B cell (primary cell): ENCODE data around the gene HTR3C. TPM values are rescaled to one million over a fixed set of nuclear protein-coding genes. Genes with fewer than 3 reads are reported as not detected.

Experiments used
- ATAC-seq: fragments of 200-7000 bp; cut with Tn5 transposase; one replicate; pipeline ENCODE4 v1.10.0; 2021; ENCODE audit warnings: low read depth, mild to moderate bottlenecking, moderate number of reproducible peaks, moderate library complexity
- CTCF ChIA-PET: fragments of 350-600 bp; sonication (Branson Sonifier 250); formaldehyde crosslinking; loops from one replicate; lab custom pipeline; 2021; ENCODE audit warnings: antibody characterized with exemption, inconsistent platforms; lab: Charles Lee
- POLR2A ChIA-PET: fragments of 350-600 bp; sonication (Branson Sonifier 250); formaldehyde crosslinking; loops from one replicate; lab custom pipeline; 2021; ENCODE audit warnings: antibody characterized with exemption; lab: Charles Lee
- DNase-seq: peaks from one replicate; pipeline ENCODE4 v3.0.0; 2013
- H2AFZ ChIP-seq: 2 replicates; pipeline ENCODE4 v1.6.1; 2012; ENCODE audit warnings: mild to moderate bottlenecking, low read depth, low read length; ENCODE audit not compliant: insufficient read depth, poor library complexity, severe bottlenecking
- H3K27ac ChIP-seq, 2 donors: 1 replicate in 1 of 2; 2 replicates in 1 of 2; pipeline ENCODE4 v1.5.1; 2012 to 2013; ENCODE audit warnings: low read length in 2 of 2, mild to moderate bottlenecking in 2 of 2, moderate library complexity in 1 of 2
- H3K27me3 ChIP-seq, 4 experiments: fragments of 200-600 bp in 1 of 4; sonication (generic) in 1 of 4; replicated peaks in 1 of 4; 1 replicate in 2 of 4; 2 replicates in 2 of 4; pipeline versions ENCODE4 v1.6.1 to v1.7.0; 2013 to 2016; ENCODE audit warnings: low read length in 3 of 4, mild to moderate bottlenecking in 2 of 4, mixed read lengths in 1 of 4, moderate library complexity in 1 of 4; ENCODE audit not compliant: insufficient read depth in 4 of 4, control insufficient read depth in 3 of 4; ENCODE audit errors: control extremely low read depth in 1 of 4
- H3K36me3 ChIP-seq, 2 experiments: replicated peaks in 1 of 2; 1 replicate in 1 of 2; 2 replicates in 1 of 2; pipeline versions ENCODE4 v1.6.1 to v1.7.1; 2013; ENCODE audit warnings: low read length in 1 of 2; ENCODE audit not compliant: insufficient read depth in 2 of 2, control insufficient read depth in 1 of 2; ENCODE audit errors: control extremely low read depth in 1 of 2, extremely low read depth in 1 of 2
- H3K4me1 ChIP-seq, 2 donors: fragments of 200-600 bp in 1 of 2; sonication (generic) in 1 of 2; 1 replicate in 1 of 2; 2 replicates in 1 of 2; pipeline versions ENCODE4 v1.5.1 to v1.6.1; 2013 to 2017; ENCODE audit warnings: low read length in 2 of 2; ENCODE audit not compliant: control insufficient read depth in 2 of 2, insufficient read depth in 2 of 2
- H3K4me2 ChIP-seq: replicated peaks from 2 replicates; pipeline ENCODE3; 2012; ENCODE audit warnings: mild to moderate bottlenecking, low read depth, low read length; ENCODE audit not compliant: poor library complexity, severe bottlenecking
- H3K4me3 ChIP-seq, 5 experiments: fragments of 200-600 bp in 1 of 5; sonication (generic) in 1 of 5; 1 replicate in 3 of 5; 2 replicates in 2 of 5; pipeline versions ENCODE4 v1.5.1 to v1.7.0; 2011 to 2016; ENCODE audit warnings: low read length in 4 of 5, mild to moderate bottlenecking in 4 of 5, low read depth in 2 of 5, control low read depth in 1 of 5, moderate library complexity in 1 of 5; ENCODE audit not compliant: insufficient read depth in 1 of 5; ENCODE audit errors: control extremely low read depth in 1 of 5, extremely low read depth in 1 of 5
- H3K79me2 ChIP-seq: fragments of 200-600 bp; sonication (generic); one replicate; pipeline ENCODE4 v1.6.0; 2016; ENCODE audit warnings: low read length; ENCODE audit not compliant: control insufficient read depth, insufficient read depth
- H3K9ac ChIP-seq: fragments of 200-600 bp; sonication (generic); 2 replicates; pipeline ENCODE4 v1.6.1; 2017; ENCODE audit warnings: mild to moderate bottlenecking, low read length, moderate library complexity
- H3K9me3 ChIP-seq, 3 donors: one replicate each; pipeline versions ENCODE4 v1.6.1 to v1.7.1; 2013; ENCODE audit warnings: low read length in 2 of 3; ENCODE audit not compliant: control insufficient read depth in 2 of 3, insufficient read depth in 1 of 3; ENCODE audit errors: control extremely low read depth in 1 of 3
- H4K20me1 ChIP-seq: 2 replicates; pipeline ENCODE4 v1.6.0; 2012; ENCODE audit warnings: mild to moderate bottlenecking, low read length; ENCODE audit not compliant: insufficient read depth, control insufficient read depth, poor library complexity, severe bottlenecking
- H3K27ac Mint-ChIP-seq: one replicate; pipeline ENCODE4 v1.8.0; 2021; ENCODE audit warnings: mixed read lengths
- H3K27me3 Mint-ChIP-seq: one replicate; pipeline ENCODE4 v1.8.0; 2021; ENCODE audit warnings: mixed read lengths
- H3K4me1 Mint-ChIP-seq: one replicate; pipeline ENCODE4 v1.8.0; 2021; ENCODE audit warnings: mixed read lengths
- H3K4me3 Mint-ChIP-seq: one replicate; pipeline ENCODE4 v1.8.0; 2021; ENCODE audit warnings: mixed read lengths
- H3K9me3 Mint-ChIP-seq: one replicate; pipeline ENCODE4 v1.8.0; 2022; ENCODE audit warnings: mixed read lengths; ENCODE audit not compliant: insufficient read depth
- CTCF ChIP-seq: fragments of 200-600 bp; IDR thresholded peaks from one replicate; pipeline ENCODE4 v1.8.0; 2022; ENCODE audit warnings: antibody characterized with exemption, mild to moderate bottlenecking
- EZH2 ChIP-seq: IDR thresholded peaks from 2 replicates; pipeline ENCODE4 v1.6.1; 2012; ENCODE audit warnings: borderline replicate concordance, low read depth, mild to moderate bottlenecking, moderate library complexity, low read length; ENCODE audit not compliant: insufficient read depth, poor library complexity, severe bottlenecking
- WGBS: methylation state at CpG from one replicate; pipeline ENCODE4 v1.1.5; 2013; ENCODE audit warnings: missing lambda C conversion rate; ENCODE audit not compliant: insufficient coverage; 5-methylcytosine and 5-hydroxymethylcytosine counted together
- intact Hi-C: fragments of 100-400 bp; cut with micrococcal nuclease; formaldehyde crosslinking; loops from one replicate; pipeline ENCODE4 v1.10.0; 2022
- polyA minus RNA-seq: library from RNA; depleted of rRNA, polyadenylated mRNA; stranded (reverse); fragments of >200 nt; gene quantifications from 2 replicates; pipeline ENCODE4 v1.2.3, GENCODE V29; 2012
- polyA plus RNA-seq: library from polyadenylated mRNA; depleted of rRNA; stranded (reverse); fragments of >200 nt; gene quantifications from 2 replicates; pipeline ENCODE4 v1.2.3, GENCODE V29; 2012
- total RNA-seq, 2 donors: library from RNA; stranded (reverse); fragments of 120-200 nt in 1 of 2; gene quantifications; 1 replicate in 1 of 2; 2 replicates in 1 of 2; pipeline versions ENCODE4 v1.2.3 to v1.2.4, GENCODE V29; 2013 to 2022

The HTR3C gene
- total RNA-seq, result not detected in 2 replicates
- not detected for total RNA-seq (2013)
- not detected in 2 replicates for polyA plus RNA-seq
- not detected in 2 replicates for polyA minus RNA-seq

DNA sequence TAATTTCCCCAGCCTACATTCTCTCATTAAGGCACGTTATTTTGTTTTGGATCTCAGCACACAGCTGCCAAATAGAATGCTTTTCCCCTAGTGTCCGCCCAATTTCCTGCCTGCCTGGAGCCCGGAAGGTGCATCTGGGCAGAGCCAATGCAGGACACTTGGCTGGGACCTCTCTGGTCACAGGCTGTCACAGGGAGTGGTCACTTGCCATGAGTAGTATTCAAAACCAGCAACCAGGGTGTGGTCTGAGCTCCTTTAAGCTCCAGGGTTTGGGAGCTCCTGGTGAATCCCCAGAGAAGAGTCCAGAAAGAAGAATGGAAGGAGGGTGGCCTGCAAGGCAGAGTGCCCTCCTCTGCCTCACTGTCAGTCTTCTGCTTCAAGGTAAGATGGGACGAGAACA is at the start of gene HTR3C:
HTR3C (plus strand) TSS at position 281 of the 400 bp plus-strand sequence; CDS start at position 315, 34 bp downstream.
- no peak within 1 kb of the TSS for H3K4me3 ChIP-seq
- DNase-seq (no peak), ATAC-seq (no peak)
- H3K36me3 ChIP-seq, result no peaks in the 10 kb centered on the region
- H4K20me1 ChIP-seq, result no peaks in the 10 kb centered on the region
- H3K4me1 ChIP-seq, result no peaks in the 10 kb centered on the region
- no peaks in the 10 kb centered on the region for H3K79me2 ChIP-seq
- Mint-ChIP-seq H3K4me1 (no peaks in the 10 kb centered on the region), H3K27ac (no peak within 1 kb of the TSS), H3K9me3 (no peaks in the 10 kb centered on the region), H3K27me3 (peaks cover 25% of the 10 kb centered on the region), H3K4me3 (no peak within 1 kb of the TSS)
- H3K9ac ChIP-seq, result no peak within 1 kb of the TSS
- no peaks in the 10 kb centered on the region for H3K27me3 ChIP-seq
- H3K9me3 ChIP-seq, result no peaks in the 10 kb centered on the region
- TF ChIP-seq CTCF, result no peak
- no peak for TF ChIP-seq EZH2
- H3K4me2 ChIP-seq, result no peak within 1 kb of the TSS
- CTCF ChIA-PET, result no interaction called here
- intact Hi-C loops, result no loop called here
- 83% methylated on average over 4 of the region's 4 CpGs for WGBS
- no peak within 1 kb of the TSS for H2AFZ ChIP-seq
- H3K27ac ChIP-seq, result no peak within 1 kb of the TSS
- POLR2A ChIA-PET, result no interaction called here

DNA sequence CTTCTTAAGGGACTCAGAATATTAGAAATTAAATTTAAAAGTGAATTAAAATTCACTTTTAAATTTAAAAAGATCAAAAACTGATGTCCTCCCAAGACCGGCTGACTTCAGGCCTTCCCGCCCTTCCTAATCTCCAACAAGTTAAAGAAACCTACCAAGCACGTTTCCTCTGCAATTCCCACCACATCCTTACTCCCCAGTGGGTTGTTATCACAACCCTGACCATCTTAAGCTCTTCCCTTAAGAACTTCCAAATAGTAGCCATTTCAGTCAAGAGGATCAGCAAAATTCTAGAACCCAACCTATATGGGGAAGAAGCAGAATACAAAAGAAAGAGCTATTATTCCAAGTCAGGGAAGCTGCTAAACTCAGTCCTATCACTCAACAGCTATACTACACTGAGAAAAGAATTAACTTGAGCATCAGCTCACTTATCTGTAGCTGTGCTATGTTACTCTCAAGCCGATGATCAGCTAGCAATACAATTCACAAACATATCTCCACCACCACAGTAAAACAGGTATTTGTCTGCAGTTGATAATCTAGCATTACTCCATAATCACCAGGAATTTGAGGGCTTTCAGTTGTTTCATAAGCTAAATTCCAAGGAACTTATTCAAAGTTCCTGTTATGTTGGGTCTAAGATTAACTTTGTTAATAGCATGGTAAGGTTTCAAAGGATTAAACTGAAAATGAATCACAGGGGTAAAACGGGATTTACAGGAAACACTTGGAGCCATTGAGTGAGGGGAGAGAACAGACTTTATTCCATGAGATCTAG is 49.5 kb upstream of the HTR3C start:
- no peak for DNase-seq
- Histone ChIP-seq H3K79me2 (peaks cover 16% of the 10 kb centered on the region), H2AFZ (no peak overlapping the region), H3K4me1 (peaks cover 26 to 27% of the 10 kb centered on the region in 2 donors), H3K9ac (no peak overlapping the region), H3K27ac (no peak overlapping the region), H3K27me3 (no peaks in the 10 kb centered on the region), H3K4me3 (no peak overlapping the region), H3K4me2 (no peak overlapping the region), H3K36me3 (peaks cover 0 to 4% of the 10 kb centered on the region in 2 experiments), H4K20me1 (no peaks in the 10 kb centered on the region), H3K9me3 (no peaks in the 10 kb centered on the region)
- intact Hi-C loops, result no loop called here
- ChIA-PET CTCF (no interaction called here), POLR2A (no interaction called here)
- no peak for ATAC-seq
- Mint-ChIP-seq H3K27me3 (no peaks in the 10 kb centered on the region), H3K9me3 (no peaks in the 10 kb centered on the region), H3K27ac (no peak overlapping the region), H3K4me1 (peaks cover 24% of the 10 kb centered on the region), H3K4me3 (no peak overlapping the region)
- 100% methylated on average over 2 of the region's 5 CpGs for WGBS
- no peak for TF ChIP-seq CTCF
- no peak for TF ChIP-seq EZH2
